GM18951 (cell line): ENCODE data around the gene IRX5.

Source experiments
- POLR2A ChIP-seq: IDR thresholded peaks from 4 replicates; pipeline ENCODE4 v1.6.1; 2011; ENCODE audit warnings: mild to moderate bottlenecking; ENCODE audit not compliant: insufficient read length, insufficient read depth; ENCODE audit errors: extremely low read depth
- in situ Hi-C: fragments of 300-500 bp; cut with MboI; formaldehyde crosslinking; loops from one replicate; pipeline ENCODE4 v1.12.0; 2022; ENCODE audit warnings: low sequenced_read_pairs, mixed read lengths, inconsistent platforms; ENCODE audit not compliant: unreplicated experiment

IRX5 gene

DNA sequence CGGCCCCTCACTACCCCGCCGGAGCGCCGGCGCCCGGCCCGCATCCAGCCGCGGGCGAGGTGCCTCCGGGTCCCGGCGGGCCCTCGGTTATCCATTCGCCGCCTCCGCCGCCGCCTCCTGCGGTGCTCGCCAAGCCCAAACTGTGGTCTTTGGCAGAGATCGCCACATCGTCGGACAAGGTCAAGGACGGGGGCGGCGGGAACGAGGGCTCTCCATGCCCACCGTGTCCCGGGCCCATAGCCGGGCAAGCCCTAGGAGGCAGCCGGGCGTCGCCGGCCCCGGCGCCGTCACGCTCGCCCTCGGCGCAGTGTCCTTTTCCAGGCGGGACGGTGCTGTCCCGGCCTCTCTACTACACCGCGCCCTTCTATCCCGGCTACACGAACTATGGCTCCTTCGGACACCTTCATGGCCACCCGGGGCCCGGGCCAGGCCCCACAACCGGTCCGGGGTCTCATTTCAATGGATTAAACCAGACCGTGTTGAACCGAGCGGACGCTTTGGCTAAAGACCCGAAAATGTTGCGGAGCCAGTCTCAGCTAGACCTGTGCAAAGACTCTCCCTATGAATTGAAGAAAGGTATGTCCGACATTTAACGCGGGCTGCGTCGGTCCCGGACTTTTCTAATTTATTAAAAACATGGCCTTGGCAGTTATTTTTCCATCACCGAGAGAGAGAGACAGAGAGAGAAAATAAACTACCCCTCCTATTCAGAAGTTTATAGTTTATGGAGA, 2.8 kb downstream of the IRX5 start:
- in situ Hi-C loops: loop anchor here (10.0 kb wide), 1 partner anchor 649 kb away; the partner anchor contains the start of gene IRX3
- no peak for TF ChIP-seq POLR2A

DNA sequence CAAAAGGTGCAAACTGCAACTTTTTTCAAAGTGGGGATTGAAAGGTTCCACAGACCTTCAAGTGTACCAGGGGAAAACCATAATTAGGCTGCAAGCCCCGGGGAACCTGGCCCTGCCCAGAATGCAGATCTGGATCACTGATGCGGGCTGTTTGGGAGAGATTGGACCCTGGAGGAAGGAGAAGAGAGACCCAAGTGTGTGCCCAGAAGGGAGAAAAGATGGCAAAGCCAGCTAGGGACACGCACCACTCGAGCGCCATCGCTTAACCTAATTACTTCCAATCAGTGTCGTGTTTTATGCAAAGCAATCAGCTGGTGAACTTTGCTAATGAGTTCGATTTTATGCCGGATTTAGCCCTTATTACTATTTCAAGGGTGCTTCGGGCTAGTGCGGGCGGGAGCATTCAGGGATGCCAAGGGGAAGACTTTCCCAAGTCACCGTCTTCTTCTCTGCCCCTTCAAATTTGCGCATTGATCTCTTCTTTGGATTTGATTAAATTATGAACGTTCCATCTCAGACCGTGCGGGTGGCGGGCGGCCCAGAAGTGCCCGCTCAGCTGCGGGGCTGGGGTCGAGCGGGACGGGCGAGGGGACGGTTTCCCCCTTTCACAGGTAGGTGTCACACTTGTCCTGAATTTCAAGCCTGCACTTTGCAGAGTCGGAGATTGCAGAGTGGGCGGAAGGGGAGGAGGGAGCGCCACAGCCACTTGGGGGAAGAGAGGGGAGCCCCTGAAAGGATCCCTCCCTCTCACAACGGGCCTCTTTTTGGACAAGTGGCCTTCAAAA, 4.0 kb downstream of the IRX5 start:
- TF ChIP-seq POLR2A: no peak
- in situ Hi-C loops: loop anchor here (10.0 kb wide), 1 partner anchor 650 kb away; the partner anchor contains the start of gene IRX3

DNA sequence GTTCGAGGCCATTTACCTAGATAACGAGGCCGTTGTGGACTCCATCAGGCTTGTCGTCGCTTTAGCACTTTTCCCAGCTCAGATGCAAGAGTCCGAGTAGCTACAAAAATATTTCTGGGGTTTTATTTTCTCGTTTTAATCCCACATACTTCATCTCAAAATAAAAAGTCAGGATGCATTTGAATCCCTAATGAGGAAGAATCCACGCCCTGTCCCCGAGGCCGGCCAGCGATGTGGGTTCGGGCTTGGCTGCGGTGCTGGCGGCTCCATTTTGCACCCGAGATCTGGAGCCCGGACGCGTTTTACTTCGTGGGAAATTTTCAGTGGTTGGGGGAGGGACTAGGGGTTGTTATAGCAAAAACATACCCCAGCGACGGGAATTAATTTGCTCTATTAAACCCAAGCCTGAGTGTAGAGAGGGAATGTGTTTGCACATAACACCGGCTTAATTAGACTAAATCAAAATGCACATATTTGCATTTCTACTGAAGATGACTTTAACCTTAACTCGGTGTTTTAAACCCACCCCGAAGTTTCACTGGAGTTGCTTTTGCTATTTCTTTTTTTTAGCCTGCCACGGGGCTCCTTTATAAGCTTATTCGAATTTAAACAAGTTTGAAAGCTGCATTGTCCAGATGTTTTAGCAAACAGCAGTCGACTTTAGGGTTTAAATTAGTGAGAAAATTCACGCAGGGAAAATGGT, 4.8 kb downstream of the IRX5 start:
- TF ChIP-seq POLR2A: no peak
- in situ Hi-C loops: loop anchor here (10.0 kb wide), 1 partner anchor 651 kb away; the partner anchor contains the start of gene IRX3

DNA sequence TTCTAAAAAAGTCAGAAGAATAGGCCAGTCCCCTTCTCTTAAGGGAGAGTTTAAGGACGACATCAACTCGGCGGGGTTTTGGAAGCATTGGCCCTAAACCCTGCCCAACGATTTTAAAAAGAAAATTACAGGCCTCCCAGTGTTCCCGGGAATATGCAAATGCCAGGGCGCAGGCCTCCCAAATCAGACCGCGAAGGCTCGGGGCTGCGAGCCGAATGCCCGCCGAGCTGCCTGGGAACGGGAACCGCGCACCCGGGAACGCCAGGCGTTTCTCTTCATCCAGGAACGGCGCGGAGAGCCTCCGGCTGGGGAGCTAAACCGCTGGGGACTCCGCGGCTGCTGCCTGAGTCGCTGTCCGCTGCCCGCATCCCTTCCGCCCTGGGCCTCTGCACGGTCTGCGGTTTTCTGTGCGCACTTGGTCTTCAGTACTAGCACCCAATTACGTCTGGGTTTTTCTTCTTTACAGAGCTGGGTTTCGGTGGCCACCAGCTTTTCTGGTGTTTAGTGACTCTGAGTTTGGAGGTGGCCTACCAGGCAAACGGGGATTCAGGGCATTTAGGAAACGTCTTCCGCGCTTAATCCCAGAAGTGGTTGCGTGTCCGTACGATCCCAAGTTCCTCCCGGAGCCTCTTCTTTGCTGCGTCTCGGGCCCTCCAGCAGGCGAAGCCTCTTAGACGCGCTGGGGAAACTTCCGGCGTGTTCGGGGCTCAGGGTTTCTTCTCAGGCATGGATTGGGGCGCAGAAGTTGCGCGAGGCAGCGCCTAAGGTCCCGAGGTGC, 5.7 kb downstream of the IRX5 start:
- no peak for TF ChIP-seq POLR2A
- in situ Hi-C loops: loop anchor here (10.0 kb wide), 1 partner anchor 652 kb away; the partner anchor contains the start of gene IRX3

DNA sequence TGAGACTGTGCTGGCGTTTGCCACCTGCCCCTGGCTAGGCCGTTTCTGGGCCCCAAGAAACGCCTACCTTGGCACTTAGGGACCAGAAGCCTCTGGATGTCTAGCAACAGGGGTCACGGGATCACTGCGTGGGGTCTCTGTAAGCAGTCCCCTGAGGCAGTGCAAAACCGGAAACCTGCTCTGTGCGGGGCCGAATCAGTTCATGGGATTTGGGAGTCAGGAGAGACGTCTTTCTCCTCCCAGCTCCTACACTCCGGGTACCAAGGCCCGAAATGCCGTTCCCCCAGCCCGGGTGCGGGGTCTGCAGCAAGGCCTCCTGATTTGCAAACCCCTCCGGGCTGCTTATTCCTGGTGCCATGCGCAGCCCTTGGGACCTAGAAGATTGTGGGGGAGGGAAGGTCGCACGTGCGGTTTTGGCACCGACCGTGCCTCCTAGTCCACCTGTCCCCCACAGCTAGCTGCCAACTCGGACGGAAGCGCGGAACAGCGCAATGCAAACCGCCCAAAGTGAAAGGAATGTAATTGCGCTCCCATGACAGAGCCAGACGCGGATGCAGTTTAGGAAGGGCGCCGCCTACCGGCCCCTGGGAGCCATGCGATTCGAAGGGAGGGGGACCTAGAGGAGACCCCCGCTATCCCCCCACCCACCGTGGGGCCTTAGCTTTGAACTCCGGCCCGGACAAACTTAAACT, 6.5 kb downstream of the IRX5 start:
- in situ Hi-C loops: loop anchor here (10.0 kb wide), 1 partner anchor 652 kb away; the partner anchor contains the start of gene IRX3

DNA sequence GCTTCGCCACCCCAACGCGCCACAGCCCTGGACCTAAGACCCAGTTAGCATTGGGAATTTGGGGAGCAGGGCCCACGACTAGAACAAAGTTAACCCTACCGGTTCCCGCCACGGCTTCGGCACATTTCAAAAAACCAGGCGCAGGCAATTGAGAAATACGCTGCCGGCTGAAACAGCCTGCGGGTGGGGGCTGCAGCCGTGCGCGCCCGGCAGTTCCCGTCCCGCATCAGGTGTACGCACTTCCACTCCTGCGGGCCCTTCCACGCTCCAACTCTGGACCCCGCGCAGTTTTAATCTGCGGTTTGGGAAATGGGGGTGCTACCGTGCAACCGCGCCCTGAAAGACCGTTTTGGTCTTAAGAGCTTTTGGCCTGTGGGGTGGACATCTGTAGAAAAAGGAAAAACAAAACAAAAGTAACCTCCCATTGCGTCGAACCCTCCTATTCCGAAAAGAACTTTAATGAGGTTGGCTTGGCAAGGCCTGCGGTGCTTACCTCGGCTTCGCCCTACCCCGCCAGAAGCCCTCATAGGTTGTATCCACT, 7.1 kb downstream of the IRX5 start:
- in situ Hi-C loops: loop anchor here (10.0 kb wide), 1 partner anchor 653 kb away; the partner anchor contains the start of gene IRX3
- TF ChIP-seq POLR2A: no peak

More for the DNA sequence above, 6.5 kb downstream of the IRX5 start:
- no peak for TF ChIP-seq POLR2A

DNA sequence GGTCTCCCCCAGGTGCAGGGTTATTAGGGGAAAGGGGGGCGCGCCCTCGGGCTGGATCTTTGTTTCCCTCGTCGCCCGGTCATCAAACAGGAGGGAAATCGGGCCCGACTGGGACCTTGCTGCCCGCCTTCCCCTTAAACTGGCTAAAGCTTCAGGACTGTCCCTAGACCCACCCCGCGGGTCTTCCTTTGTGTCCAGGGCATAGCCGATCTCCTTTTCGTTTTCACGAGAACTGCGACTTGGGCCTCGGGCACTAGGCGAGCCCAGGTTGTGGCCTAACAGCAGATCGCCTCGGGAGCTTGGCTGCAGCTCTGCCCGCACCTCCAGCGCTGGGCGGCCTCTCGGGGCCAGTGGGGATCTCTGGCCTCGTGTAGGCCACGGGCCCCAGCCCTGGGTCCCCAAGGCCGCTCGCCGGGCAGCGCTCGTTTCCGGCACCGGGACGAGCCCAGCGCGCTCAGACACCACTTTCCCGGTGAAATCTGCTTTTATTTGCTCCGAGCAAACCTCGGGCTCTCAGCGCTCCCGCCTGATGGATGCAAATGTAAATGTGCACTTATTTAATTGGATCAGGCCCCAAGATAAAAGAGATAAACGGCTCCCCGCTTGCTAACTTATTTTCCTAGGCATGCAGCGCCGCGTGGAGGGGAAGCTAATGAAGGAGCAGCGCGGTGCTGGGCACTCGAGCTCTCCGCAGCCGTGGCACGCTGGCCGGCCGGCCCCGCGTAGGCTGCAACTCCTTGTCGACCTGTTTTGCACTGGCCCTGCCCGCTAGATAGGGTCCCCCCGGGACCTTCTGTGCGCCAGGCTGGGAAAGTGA, 7.8 kb downstream of the IRX5 start:
- TF ChIP-seq POLR2A: no peak
- in situ Hi-C loops: loop anchor here (10.0 kb wide), 1 partner anchor 654 kb away; the partner anchor contains the start of gene IRX3

DNA sequence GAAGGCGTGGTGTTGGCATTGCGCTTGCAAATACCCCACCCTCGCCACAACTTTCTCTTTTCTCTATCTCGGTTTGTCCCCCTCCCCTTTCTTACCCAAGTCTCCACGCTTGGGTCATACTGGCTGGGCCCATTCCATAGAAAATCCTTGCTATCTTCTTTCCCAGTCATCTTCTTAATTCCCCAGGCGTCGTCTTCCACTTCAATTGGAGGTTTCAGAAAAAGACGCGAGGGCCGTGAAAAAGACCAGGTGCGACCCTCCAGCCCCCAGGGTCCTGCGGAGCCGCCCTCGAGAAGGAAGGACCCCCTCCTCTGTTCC, 8.3 kb downstream of the IRX5 start:
- TF ChIP-seq POLR2A: no peak
- in situ Hi-C loops: loop anchor here (10.0 kb wide), 1 partner anchor 654 kb away; the partner anchor contains the start of gene IRX3

DNA sequence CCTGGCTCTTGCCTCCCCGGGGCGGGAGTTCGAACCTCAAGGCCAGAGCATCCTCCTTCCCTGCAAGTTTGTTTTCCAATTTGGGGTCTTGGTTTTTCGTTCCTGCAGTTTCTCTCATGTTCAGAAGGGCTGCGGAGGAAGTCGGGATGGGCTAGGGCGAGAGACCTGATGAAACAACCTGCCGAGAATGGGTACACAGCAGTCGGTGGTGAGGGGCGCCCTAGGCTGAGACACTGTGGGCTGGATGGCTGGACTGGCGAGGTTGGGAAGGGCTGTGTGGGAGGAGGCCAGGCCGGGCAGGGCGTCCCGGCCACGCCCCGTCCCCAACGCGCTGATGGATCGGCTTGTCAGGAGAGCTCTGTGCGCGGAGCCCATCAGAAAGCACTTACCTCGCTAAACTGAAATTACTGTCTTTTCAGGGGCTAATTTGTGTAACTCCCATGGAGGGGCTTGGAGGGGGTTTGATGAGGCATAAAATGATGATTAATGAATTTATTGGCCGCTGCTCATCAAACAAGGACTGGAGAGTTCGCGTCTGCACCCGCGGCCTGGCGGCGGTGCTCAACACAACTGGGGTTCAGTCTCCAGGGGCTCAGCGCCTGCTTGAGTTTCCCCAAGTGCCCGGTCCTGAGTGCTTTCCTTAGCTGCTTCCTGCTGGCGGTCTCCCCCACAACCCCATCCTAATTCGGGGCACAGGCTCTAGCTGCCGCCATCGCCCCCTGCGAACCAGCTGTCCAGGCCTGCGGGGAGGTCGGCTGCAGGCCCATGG, 9.0 kb downstream of the IRX5 start:
- TF ChIP-seq POLR2A: no peak
- in situ Hi-C loops: loop anchor here (10.0 kb wide), 1 partner anchor 655 kb away; the partner anchor contains the start of gene IRX3

DNA sequence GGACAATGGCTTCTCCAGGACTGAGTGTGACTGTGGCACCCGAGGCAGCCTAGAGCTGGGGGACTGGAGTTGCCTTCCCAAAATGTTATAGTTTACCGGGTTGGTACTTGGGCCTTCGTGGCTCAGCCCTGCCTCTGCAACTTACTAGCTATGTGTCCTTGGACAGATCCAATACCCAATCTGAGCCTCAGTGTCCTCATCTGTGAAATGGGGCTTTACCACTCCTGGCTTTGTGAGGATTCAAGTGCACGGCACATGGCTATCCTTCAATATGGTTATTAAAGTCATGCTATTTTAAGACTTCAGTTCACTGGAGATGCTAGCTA, 9.6 kb downstream of the IRX5 start:
- in situ Hi-C loops: no loop called here
- no peak for TF ChIP-seq POLR2A
